ENCODE results near the gene TCEAL3. TPM values are rescaled to one million over a fixed set of nuclear protein-coding genes. Genes with fewer than 3 reads are reported as not detected.
"Not testable (repeated sequence)": the region's sequence is repeated elsewhere in the genome, so short reads cannot be mapped to it uniquely, and the experiment has no call there.

TCEAL3 gene
- total RNA-seq, 1 experiment from 2014 or later = 23.8 TPM

DNA sequence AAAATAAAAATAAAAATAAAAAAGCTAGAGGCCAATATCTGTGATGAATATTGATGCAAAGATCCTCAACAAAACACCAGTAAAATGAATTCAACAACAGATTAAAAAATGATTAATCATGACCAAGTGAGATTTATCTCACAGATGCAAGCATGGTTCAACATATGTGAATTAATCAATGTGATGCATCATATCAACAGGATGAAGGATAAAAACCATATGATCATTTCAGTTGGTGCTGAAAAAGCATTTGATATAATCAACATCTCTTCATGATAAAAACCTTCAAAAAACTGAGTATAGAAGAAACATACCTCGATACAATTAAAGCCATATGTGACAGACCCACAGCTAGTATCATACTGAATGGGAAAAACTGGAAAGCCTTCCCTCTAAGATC lies 39.9 kb downstream of the TCEAL3 start:
- ATAC-seq = no peak
- intact Hi-C loops (cut with micrococcal nuclease; ENCODE audit: unreplicated experiment) = no loop called here
- in situ Hi-C loops (cut with HindIII; ENCODE audit: low pct_unique_long_range_greater_than_20kb, low sequenced_read_pairs) = no loop called here
- ChIA-PET POLR2A (no interaction called here), CTCF (no interaction called here)
- no peak for TF ChIP-seq TCF7L2 (IDR thresholded peaks at IDR 0.05; ENCODE audit: low read depth, low read length)
- TF ChIP-seq REST (IDR thresholded peaks at IDR 0.05; ENCODE audit: insufficient read depth in 1 of 2, low read depth in 2 of 2, low read length in 1 of 2) = no peak
- H3K36me3 ChIP-seq (ENCODE audit: control insufficient read depth, insufficient read depth, low read length) = no peaks in the 10 kb centered on the region
- H3K4me3 ChIP-seq (ENCODE audit: low read depth in 2 of 2, low read length in 2 of 2) = no peak overlapping the region
- no peak for DNase-seq (ENCODE audit: low read depth, low spot score)
- no peak overlapping the region for H3K27ac ChIP-seq (ENCODE audit: low read length)
- no peaks in the 10 kb centered on the region for H3K4me1 ChIP-seq (ENCODE audit: control insufficient read depth, insufficient read depth, low read length)
- H3K9me3 ChIP-seq (ENCODE audit: control insufficient read depth, insufficient read depth, low read depth, low read length) = no peaks in the 10 kb centered on the region
- BruUV-seq (replicated peaks) = no TSS peak
- no peaks in the 10 kb centered on the region for H3K27me3 ChIP-seq (ENCODE audit: control insufficient read depth, insufficient read depth, low read length)

DNA sequence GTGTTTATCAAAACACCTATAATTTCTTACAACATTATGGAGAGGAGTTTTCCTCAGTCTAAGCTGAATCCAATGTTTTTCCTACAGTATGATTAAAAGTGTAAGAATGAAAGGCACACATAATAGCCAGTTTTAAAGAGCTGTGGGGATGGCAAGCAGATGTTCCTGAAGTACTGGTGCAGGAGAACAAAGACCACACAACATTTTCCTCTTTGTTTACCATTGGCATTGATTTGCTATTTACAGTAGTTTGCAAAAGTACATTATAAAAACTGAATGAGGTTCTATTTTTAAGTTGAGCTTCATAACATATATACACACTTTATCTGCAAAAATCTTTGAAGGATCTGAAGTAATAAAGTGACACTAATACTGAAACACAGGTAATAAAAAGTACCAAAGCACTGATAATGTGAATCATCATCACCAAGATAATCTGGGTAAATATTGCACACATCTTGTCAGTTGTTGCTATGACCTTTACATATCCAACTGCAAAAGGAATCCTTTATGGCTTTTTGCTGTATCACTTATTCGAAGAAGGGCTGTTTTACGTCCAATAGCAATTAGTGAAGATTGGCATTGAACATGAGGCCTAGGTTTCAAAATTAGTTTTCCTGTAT lies 43.5 kb downstream of the TCEAL3 start:
- Histone ChIP-seq H3K27ac (ENCODE audit: low read length) (no peak overlapping the region), H3K27me3 (ENCODE audit: control insufficient read depth, insufficient read depth, low read length) (no peaks in the 10 kb centered on the region), H3K9me3 (ENCODE audit: control insufficient read depth, insufficient read depth, low read depth, low read length) (no peaks in the 10 kb centered on the region; the same call in 1 of the 2 replicates), H3K36me3 (ENCODE audit: control insufficient read depth, insufficient read depth, low read length) (no peaks in the 10 kb centered on the region), H3K4me1 (ENCODE audit: control insufficient read depth, insufficient read depth, low read length) (peaks cover 3% of the 10 kb centered on the region), H3K4me3 (ENCODE audit: low read depth in 2 of 2, low read length in 2 of 2) (no peak overlapping the region)
- CTCF ChIA-PET = no interaction called here
- in situ Hi-C loops (cut with HindIII; ENCODE audit: low pct_unique_long_range_greater_than_20kb, low sequenced_read_pairs) = no loop called here
- no TSS peak for BruUV-seq (replicated peaks)
- no peak for TF ChIP-seq SIN3A (IDR thresholded peaks at IDR 0.05; ENCODE audit: borderline replicate concordance, insufficient read depth, low read depth, low read length)
- TF ChIP-seq POLR2AphosphoS5 (IDR thresholded peaks at IDR 0.05; ENCODE audit: low read depth, low read length) = no peak
- TF ChIP-seq TCF7L2 (IDR thresholded peaks at IDR 0.05; ENCODE audit: low read depth, low read length) = no peak
- TF ChIP-seq, protein P1, sequence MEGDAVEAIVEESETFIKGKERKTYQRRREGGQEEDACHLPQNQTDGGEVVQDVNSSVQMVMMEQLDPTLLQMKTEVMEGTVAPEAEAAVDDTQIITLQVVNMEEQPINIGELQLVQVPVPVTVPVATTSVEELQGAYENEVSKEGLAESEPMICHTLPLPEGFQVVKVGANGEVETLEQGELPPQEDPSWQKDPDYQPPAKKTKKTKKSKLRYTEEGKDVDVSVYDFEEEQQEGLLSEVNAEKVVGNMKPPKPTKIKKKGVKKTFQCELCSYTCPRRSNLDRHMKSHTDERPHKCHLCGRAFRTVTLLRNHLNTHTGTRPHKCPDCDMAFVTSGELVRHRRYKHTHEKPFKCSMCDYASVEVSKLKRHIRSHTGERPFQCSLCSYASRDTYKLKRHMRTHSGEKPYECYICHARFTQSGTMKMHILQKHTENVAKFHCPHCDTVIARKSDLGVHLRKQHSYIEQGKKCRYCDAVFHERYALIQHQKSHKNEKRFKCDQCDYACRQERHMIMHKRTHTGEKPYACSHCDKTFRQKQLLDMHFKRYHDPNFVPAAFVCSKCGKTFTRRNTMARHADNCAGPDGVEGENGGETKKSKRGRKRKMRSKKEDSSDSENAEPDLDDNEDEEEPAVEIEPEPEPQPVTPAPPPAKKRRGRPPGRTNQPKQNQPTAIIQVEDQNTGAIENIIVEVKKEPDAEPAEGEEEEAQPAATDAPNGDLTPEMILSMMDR (IDR thresholded peaks at IDR 0.05) = no peak
- TF ChIP-seq REST (IDR thresholded peaks at IDR 0.05; ENCODE audit: insufficient read depth in 1 of 2, low read depth in 2 of 2, low read length in 1 of 2) = no peak
- ATAC-seq (no peak), DNase-seq (ENCODE audit: low read depth, low spot score) (no peak)
- POLR2A ChIA-PET = no interaction called here
- intact Hi-C loops (cut with micrococcal nuclease; ENCODE audit: unreplicated experiment) = no loop called here

DNA sequence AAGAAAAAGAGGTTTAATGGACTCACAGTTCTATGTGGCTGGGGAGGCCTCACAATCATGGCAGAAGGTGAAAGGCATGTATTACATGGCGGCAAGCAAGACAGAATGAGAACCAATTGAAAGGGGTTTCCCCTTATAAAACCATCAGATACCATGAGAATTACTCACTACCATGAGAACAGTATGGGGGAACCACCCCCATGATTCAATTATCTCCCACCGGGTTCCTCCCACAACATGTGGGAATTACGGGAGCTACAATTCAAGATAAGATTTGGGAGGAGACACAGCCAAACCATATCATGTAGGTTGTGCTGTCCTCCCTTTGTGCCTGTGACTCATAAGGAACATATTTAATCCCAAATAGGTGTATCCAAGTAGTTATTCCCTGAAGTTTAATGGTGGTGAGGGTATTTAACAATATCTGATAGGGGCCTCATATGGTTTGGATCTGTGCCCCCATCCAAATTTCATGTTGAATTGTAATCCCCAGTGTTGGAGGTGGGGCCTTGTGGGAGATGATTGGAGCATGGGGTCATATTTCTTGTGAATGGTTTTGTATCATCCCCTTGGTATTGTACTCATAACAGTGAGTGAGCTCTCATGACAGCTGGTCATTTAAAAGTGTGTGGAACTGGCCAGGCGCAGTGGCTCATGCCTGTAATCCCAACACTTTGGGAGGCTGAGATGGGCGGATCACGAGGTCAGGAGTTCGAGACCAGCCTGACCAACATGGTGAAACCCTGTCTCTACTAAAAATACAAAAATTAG lies 47.7 kb downstream of the TCEAL3 start:
- H3K9me3 ChIP-seq (ENCODE audit: control insufficient read depth, insufficient read depth, low read depth, low read length); BruUV-seq (replicated peaks); in situ Hi-C loops (cut with HindIII; ENCODE audit: low pct_unique_long_range_greater_than_20kb, low sequenced_read_pairs); H3K4me3 ChIP-seq (ENCODE audit: low read depth in 2 of 2, low read length in 2 of 2); CTCF ChIA-PET; H3K27me3 ChIP-seq (ENCODE audit: control insufficient read depth, insufficient read depth, low read length); intact Hi-C loops (cut with micrococcal nuclease; ENCODE audit: unreplicated experiment); DNase-seq (ENCODE audit: low read depth, low spot score); POLR2A ChIA-PET; H3K36me3 ChIP-seq (ENCODE audit: control insufficient read depth, insufficient read depth, low read length); ATAC-seq: not testable (repeated sequence)
- H3K4me1 ChIP-seq (ENCODE audit: control insufficient read depth, insufficient read depth, low read length) = peaks cover 32% of the 10 kb centered on the region
- H3K27ac ChIP-seq (ENCODE audit: low read length) = peak overlapping the region; percentile 86
